ENCODE data around the gene EBI3.
"Not testable (repeated sequence)": the region's sequence is repeated elsewhere in the genome, so short reads cannot be mapped to it uniquely, and the experiment has no call there.

The EBI3 gene

DNA sequence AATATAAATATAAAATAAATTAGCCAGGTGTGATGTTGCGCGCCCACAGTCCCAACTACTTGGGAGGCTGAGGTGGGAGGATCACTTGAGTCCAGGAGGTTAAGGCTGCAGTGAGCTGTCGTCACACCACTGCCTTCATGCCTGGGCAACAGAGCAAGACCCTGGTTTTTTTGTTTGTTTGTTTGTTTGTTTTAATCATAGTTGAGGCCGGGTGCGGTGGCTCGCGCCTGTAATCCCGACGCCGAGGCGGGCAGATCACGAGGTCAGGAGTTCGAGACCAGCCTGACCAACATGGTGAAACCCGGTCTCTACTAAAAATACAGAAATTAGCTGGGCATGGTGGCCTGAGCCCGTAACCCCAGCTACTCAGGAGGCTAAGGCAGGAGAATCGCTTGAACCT, 8.2 kb downstream of the EBI3 start:
- not testable (repeated sequence) for DNase-seq

DNA sequence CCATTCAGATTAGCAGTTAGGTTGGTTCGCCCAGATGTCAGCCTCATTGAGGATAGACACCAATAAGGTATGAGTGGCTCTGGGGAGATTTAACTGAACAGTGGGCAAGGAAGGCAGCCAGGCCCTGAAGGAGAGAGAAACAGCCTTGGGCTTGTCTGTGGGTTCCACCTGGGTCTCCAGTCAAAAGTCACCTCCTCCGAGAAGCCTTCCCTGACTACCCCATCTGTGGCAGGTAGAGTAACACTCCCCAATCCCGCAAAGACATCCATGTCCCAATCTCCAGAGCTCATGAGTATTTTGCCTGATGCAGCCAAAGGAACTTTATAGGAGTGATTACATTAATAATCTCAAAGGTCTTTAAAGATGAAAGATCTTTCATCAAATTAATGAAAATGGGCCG, 9.5 kb downstream of the EBI3 start:
- DNase-seq: no peak

DNA sequence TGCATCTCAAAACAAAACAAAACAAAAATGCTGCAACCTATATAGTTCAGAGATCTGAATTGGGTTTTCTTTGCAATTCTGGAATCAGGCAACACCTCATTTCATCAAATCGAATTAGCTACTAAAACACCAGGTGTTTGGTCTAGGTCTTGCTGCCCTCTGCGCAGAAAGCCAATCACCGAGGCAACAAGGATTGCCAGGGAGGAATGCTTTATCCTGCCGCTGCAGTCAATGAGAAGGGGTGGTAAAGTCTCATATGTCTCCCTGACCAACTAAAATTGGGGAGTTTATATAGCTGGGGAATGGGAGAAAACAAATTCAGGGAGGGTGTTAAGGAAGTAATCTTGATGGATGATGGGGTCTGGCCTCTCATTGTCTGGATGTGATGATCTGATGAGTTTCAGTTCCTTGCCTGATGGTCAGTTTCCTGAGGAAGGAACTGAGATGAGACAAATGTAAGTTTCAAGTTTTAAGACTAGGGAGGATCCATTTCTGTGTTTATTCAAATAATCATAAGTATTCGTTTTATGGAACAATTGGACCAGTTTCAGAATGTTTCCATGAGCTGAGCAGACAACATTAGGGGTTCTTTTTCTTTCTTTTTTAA, 12.6 kb downstream of the EBI3 start:
- DNase-seq: no peak

DNA sequence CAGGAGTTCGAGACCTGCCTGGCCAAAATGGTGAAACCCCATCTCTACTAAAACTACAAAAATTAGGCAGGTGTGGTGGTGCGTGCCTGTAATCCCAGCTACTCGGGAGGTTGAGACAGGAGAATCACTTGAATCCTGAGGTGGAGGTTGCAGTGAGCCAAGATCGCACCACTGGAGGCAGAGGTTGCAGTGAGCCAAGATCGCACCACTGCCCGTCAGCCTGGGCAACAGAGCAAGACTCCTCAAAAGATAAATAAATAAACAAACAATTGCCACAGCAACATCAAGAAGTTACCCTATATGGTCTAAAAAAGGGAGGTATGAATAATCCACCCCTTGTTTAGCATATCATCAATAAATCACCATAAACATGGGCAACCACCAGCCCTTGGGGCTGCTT, 16.6 kb downstream of the EBI3 start:
- not testable (repeated sequence) for DNase-seq

DNA sequence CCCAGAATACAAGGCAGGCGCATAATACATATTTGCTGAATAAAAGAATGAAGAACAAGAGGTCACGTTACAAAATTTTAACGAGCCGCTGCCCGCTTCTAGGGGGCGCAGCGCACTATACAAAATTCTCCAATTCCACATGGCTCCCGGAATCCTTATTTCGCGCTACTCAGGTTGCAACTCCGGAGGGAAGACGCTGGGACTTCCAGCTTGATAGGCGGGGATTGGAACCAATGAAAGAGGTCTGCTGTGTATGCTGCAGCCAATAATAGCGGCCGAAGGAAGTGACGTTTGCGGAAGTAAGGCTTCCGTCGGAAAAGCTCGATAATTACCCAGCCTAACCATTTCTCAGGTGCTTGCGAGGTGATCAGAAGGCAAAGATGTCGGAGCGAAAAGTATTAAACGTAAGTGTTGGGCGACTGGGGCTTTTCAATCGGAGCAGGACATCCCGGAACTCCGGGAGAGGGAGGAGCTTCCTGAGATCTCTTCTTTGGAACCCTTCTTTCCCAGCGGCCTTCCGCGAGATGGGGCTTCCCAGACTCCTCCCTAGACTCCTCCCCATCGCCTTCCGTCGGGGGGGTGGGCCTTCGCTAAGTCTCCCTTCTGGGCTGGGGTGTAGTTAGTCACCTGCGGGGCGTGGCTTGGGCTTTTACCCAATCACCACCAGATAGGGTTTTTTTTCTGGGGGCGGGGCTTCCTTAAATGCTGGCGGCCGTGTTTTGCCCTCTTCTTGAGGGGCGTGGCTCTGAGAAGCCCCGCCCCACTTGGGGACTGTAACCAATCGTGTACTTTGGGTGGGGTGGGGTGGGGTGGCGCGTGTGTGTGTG, 17.7 kb downstream of the EBI3 start, which contains the start of gene YJU2:
YJU2 (plus strand) TSS at position 314 of the 827 bp plus-strand sequence; CDS start at position 381, 67 bp downstream.
- DNase-seq: peak; percentile 98

DNA sequence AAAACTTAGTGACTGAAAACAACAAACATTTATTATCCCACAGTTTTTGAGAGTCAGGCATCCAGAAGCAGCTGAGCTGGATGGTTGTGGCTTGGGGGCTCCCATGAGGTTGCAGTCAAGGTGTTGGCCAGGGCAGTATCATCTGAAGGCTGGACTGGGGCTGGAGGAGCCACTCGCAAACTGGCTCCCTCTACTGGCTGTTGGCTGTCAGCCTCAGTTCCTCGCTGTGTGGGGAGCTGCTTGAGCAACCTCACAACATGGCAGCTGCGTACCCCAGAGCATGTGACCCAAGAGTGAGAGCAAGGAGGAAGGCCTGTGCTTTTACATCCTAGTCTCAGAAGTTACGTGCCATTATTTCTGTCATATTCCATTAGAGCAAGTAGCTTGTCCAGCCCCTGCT, 27.2 kb downstream of the EBI3 start:
- no peak for DNase-seq

DNA sequence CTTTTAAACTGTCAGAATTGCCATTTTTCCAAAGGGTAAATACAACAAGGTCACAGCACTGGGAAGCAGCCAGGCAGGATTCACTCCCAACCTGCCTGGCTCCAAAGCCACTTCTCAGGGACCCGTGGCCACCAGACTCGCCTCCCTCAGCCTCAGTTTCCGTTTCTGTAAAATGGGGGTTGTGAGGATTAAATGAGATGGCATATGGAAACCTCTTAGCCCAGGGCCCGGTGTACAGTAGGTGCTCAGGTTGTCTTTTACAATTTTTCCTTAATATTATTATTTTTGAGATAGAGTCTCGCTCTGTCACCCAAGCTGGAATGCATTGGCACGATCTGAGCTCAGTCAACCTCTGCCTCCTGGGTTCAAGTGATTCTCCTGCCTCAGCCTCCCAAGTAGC, 27.7 kb downstream of the EBI3 start:
- DNase-seq: no peak

DNA sequence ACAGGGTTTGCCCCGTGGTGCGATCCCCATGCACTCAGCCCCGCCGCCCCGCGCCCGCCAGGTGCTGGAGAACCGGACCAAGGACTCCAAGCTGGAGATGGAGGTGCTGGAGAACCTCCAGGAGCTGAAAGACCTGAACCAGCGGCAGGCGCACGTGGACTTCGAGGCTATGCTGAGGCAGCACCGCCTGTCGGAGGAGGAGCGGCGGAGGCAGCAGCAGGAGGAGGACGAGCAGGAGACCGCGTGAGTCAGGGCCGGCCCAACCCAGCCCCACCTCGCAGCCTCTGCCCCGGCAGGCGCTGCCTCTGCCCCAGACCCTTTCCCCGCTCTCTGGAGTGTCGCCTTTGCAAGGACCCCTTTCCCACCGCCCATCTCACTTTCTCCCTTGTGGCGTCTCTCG, 28.9 kb downstream of the EBI3 start:
- DNase-seq: no peak

DNA sequence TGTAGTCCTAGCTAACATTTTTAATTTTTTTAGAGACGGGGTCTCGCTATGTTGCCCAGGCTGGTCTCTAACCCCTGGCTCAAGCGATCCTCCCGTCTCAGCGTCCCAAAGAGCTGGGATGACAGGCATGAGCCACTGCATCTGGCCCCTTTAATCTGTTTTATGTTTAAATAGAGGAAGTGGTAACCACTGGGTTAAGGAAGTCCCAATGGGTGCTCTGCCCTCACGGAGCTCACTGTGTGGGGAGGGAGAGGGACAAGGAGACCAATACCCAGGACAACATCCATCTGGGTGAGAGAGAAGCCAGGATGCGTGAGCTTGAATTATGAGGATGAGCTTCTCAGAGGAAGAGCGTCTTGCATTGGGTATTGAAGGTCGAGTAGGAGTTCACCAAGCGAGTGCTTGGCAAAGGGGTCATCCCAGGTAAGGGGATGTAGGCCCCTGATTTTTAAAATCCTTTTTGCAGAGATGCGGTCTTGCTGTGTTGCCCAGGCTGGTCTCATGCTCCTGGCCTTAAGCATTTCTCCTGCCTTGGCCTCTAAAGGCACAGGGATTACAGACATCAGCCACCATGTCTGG, 31.4 kb downstream of the EBI3 start:
- no peak for DNase-seq

DNA sequence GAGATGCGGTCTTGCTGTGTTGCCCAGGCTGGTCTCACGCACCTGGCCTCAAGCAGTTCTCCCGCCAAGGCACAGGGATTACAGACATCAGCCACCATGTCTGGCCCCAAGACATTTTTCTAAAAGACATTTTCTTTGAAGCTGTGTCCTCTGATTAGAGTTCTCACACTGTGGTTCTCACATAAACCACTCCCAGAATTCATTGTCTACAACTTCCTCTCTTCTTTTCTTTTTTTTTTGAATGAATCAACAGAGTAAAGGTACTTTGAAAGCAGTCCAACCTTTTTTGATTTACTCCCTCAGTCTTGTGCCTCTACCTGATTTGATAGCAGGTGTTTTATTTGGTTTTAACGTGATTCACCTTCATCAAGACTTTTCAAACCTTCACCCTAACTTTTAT, 35.5 kb downstream of the EBI3 start:
- DNase-seq: no peak

DNA sequence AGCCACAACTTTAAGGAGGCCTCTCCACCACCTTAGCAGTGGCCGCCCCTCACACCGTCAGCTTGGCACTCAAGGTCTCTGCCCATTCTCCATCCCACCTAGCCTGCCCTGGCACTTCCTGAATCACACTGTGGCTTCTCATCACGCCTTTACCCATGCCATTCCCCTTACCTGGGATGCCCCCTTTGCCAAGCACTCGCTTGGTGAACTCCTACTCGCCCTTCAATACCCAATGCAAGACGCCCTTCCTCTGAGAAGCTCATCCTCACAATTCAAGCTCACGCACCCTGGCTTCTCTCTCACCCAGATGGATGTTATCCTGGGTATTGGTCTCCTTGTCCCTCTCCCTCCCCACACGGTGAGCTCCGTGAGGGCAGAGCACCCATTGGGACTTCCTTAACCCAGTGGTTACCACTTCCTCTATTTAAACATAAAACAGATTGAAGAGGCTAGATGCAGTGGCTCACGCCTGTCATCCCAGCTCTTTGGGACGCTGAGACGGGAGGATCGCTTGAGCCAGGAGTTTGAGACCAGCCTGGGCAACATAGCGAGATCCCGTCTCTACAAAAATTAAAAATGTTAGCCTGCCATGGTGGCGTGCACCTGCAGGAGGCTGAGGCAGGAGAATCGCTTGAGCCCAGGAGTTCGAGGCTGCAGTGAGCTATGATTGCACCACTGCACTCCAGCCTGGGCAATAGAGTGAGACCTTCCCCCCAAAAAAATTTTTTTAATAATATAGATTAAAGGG, 37.1 kb downstream of the EBI3 start:
- no peak for DNase-seq

DNA sequence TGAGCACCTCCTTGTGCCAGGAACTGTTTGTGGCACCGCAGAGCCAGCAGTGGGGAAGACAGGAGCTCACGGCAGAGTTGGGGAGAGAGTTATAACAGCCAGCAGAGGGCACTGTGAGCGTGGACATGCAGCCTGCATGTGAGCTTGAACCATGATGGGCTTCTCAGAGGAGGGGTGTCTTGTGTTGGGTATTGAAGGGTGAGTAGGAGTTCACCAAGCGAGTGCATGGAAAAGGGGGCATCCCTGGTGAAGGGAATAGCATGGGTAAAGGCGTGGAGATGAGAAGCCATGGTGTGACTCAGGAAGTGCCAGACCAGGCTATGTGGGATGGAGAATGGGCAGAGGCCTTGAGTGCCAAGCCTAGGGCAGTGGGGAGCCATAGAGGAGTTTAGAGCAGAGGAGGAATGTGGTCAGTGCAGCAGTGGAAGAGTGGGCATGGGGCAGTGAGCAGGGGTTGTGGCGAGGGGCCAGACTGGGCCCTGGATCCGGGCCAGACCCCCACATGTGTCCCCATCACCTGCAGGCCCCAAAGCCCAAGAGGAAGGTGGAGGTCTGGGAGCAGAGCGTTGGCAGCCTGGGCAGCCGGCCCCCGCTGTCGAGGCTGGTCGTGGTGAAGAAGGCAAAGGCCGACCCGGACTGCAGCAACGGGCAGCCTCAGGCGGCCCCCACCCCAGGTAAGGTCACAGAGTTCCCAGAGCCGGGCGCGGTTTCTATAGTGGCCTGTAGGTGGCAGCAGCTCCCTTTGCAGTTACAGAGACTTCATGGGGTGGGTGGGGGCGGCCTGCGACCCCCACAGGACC, 38.0 kb downstream of the EBI3 start:
- DNase-seq: no peak

DNA sequence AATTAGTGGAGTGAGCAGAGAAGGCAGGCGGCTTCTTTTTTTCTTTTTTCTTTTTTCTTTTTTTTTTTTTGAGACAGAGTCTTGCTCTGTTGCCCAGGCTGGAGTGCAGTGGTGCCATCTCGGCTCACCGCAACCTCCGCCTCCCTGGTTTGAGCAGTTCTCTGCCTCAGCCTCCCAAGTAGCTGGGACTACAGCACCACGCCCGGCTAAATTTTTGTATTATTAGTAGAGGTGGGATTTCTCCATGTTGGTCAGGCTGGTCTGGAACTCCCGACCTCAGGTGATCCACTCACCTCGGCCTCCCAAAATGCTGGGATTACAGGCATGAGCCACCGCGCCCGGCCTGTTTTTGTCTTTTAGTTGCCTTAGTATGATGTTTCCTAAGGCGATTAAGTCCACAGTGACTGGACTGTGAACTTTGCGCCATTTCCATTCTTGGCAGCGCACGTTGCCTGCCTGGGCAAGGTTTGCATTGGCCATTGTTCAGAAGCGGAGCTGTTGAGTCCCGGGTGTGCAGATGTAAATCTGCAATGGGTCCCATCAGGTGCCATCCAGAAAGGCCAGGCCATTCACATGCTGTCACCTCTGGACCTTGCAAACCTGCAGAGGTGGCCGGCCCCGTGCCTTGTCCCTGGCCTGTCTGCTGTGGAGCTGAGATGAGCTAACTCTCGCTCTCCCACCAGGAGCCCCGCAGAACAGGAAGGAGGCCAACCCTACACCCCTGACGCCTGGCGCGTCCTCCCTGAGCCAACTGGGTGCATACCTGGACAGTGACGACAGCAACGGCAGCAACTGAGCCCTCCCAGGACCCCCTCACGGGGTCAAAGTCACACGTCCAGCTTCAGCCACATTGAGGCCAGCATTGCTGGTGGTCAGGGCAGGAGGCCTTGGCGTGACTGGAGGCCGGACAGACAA, 38.8 kb downstream of the EBI3 start:
- DNase-seq: no peak

DNA sequence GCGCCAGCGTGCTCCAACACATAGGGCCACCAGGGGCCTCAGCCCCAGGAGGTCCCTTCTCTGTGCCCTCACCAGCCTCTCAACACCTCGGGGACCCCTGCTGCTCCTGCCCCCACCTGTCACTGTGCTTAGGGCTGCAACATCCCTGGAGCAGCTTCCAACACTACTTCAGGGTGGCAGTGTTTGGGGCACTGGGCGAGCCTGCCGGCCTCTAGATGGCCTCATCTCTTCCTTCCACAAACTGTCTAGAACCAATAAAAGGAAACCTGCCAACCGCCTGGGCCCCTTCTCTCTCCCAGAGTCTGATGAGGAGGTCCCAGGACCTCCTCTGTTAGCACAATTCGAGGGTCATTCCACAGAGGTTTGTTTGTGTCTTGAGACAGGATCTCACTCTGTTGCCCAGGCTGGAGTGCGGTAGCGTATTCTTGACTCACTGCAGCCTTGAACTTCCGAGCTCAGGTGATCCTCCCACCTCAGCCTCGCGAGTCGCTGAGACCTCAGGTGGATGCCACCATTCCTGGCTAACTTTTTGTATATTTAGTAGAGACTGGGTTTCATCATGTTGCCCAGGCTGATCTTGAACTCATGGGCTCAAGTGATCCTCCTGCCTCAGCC, 39.6 kb downstream of the EBI3 start:
- no peak for DNase-seq

DNA sequence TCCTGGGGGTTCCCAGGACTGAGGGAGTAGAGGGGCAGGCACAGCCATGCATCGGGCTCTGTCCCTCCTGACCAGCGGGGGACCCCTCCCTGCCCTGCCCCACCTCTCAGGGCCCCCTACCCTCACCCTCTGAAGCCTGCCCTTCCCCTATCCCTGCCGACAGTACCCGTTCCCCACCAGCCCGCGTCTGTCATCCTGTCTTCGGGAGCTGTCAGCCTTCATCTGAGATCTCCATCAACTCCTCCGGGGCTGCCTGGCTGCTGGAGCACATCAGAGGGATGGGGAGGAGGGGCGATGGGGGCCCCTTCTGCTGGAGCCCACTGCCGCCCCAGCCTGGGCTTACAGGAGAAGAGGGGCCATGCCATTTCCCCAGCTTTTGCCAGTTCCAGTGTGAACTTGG, 43.6 kb downstream of the EBI3 start:
- no peak for DNase-seq

DNA sequence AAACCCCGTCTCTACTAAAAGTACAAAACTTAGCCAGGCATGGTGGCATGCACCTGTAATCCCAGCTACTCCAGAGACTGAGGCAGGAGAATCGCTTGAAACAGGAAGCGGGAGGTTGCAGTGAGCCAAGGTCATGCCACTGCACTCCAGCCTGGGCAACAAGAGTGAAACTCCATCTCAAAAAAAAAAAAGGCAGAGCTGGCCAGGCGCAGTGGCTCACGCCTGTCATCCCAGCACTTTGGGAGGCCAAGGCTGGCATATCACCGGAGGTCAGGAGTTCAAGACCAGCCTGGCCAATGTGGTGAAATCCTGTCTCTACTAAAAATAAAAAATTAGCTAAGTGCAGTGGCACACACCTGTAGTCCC, 45.0 kb downstream of the EBI3 start:
- DNase-seq: not testable (repeated sequence)

DNA sequence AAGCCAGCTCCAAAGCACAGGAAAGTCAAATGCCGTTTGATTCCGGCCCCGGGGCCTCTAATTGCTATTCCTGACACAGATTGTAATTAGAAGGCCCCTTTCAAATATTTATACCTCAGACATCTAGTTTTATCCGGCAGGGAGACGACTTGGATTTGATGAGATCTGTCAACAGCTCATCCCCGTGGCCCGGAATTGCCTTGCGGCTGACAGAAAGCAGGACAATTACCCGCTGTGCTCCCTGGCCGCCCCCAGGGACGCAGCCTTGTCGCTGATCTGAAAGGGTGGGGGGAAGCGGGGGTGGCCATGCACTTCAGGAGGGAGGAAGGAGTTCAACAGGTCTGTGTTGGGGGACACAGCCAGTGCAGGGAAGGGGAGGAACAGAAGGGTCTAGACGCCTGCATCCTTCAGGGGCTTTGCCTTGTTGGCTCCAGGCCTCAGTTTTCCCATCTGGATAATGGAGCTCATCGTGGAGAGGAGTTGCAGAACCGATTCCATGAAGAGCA, 47.9 kb downstream of the EBI3 start:
- no peak for DNase-seq

DNA sequence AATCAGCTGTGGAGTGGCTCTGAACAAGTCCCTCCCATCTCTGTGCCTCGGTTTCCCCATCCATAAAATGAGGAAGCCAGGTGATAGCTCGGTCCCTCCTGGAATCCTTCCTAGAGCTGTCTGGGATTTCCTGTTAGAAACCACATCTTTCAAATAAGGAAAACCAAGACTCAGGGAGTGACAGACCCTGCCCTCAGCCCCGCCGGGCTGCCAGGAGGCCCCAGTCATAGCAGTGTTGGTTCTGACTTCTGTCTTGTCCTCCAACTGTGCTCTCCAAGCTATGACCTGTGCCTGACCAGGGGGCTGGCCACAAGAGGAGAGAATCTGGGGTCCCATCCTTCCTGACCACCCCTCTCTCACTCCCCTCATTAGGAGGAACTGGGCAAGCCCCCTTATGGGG, 48.7 kb downstream of the EBI3 start:
- DNase-seq: no peak

DNA sequence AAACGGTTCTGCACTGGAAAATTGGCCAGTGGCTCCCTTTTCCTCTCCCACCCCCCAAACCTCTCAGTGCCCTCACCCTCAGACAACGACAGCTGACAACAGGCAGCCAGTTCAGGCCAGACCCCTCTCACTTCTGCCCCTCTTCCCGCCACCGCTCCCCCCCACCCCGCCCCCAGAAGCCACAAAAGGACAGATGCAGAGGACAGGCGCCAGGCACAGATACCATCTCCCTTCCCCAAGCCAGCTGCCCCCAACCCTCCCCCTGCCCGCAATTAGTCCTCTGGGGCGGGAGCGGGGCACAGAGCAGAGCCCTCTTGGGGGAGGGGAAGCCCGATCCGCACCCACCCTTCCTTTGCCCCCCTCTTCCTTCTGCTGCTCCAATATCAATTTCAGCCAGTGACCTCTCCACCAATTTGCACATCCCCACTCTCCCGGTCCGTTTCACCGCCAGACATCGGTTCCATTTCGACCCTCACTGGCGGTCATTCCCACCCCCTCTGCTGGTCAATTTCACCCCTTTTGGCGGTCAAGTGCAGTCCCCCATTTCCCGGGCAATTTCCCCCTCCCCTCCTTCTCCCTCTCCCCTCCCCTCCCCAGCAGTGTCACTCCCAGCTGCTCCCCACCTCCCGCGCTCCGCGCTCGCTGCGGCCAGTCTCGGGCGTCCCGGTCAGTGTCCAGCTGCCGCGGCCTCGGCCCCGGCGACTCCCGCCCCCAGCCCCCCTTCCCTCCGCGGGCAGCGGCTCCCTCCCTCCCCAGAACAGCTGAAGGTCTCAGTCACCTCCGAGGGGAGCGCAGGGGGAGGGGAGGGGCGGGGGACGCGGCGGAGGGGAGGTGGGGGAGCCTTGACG, 49.3 kb downstream of the EBI3 start, which contains the start of gene SHD:
SHD (plus strand) TSS at position 848 of the 848 bp plus-strand sequence. CDS start 798 bp downstream, outside the sequence.
- no peak for DNase-seq

DNA sequence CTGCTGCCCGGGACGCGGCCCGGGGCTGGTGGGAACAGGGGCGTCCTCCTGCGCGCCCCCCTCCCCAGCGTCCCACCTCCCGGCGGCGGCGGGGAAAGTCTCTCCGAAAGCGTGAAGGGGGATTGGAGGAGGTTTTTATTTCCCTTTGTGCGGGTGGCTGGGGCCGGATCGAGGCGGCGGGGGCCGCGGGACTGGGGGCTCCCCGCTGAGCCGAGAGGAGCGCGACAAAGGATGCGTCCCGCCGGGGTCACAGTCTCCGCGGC, 49.9 kb downstream of the EBI3 start:
- no peak for DNase-seq
